HG02642 (cell line): ENCODE measurements around the gene TACC2.

ENCODE experiments used
- ATAC-seq: cut with Tn5 transposase; IDR thresholded peaks from one replicate; pipeline ENCODE4 v1.9.1; 2021; ENCODE audit warnings: mild to moderate bottlenecking; ENCODE audit not compliant: unreplicated experiment, poor library complexity

TACC2 gene

DNA sequence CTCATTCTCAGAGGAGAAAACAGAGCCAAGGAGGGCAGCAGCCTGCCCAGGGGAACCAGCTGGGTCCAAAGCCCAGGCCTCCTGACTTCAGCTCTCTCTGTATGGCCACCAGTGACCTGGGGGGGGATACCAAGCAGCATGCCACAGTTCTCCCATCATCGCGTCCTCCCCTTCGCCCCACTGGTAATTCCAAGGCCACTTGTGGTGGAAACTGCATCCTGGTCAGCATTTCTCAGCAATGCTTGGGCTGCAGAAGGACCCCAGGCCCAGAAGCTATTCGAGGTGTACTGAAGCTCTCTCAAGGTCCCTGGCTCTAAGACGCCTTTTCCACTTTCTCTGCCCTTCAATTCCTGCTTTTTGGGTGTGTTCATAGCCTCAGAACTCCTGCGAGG, 309.2 kb downstream of the TACC2 start:
- no peak for ATAC-seq

DNA sequence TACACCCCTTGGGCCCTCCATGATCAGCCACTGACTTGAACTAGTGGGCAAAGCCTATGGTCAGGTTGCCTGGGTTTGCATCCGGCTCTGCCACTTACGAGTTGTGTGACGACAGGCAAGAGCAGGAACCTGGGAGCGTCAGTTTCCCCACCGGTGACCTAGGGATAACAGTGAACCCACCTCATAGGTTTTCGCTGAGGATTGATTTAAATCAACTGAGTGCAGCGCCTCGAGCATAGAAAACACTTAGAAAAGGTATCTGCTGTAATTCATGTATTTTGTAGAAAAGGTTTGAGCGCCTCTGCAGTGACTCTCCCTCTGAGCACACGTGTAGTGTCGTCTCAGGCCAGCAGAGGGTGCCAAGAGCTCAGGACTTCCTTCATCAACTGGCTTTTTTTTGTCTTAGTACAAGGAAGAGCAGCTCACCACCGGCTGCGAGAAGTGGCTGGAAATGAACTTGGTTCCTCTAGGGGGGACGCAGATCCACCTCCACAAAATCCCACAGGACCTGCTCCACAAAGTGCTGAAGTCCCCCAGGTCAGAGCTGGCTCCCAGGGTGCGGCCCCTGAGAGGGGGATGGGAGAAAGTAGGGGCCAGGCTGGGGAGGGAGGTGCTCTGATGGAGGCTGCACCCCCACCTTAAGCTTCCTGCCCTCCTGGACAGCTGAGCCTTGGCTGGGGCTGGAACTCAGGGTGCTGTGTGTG, 309.8 kb downstream of the TACC2 start:
- peak; percentile 69 for ATAC-seq

DNA sequence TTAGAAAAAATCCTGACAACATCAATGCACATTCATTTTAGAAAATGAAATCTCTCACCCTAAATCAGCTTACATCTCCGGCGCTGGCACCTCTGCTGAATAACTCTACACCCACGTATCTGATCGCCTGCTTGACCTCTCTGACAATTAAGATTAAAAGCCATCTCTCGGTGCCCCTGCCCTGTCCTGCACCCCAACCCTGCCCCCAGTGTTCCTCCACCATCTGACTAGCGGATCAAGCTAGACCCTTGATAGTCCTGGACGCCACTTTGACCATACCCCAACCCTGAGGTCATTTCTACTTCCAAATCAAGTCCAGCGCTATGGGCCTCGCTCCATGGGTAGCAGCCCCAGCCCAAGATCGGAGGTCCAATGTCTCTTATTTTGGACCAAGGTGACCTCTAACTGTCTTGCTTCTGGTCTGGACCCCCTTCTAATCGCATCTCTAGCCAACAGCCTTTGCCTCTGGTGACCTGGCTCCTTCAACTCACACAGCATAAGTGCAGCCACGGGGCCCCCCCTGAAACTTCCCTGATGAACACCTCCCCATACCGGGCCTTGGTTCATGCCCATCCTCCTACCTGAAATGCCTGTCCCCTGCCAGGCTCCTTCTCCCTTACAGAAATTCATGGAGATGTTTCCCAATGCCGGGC, 310.6 kb downstream of the TACC2 start:
- no peak for ATAC-seq

DNA sequence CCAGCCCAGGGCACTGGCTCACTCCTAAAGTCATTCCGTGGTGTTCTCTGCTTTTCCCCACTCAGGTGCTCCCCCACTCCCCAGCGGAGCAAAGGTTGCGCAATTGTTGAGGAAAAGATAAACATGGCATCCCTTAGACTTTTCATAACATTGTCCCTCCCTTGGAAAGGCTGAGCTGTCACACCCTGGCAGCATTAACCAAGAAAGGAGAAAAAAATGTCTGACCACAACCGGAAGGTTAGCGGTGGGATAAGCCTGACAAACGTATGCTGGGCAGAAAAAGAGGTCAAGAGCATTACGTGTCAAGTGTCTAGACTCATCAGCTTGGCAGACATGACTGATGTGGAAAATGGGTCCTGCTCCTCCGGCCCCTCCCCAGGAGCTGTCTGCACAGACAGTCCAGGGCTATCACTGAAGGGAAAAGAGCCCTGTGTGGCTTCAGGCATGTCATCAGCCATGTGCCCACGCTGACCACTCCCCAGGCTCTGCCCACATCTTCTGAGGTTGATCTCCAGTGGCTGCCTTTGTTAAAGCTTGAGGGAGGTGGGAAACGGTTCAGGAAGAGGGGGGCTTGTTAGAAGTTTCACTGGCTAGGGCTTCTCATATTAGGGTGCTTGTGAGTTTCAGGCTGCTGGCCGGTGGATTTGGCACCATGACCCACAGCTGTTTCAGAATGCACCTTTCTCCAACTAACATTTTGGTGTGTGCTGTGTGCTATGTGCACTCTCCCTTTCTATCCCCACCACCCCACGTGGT, 312.3 kb downstream of the TACC2 start:
- ATAC-seq, result no peak

DNA sequence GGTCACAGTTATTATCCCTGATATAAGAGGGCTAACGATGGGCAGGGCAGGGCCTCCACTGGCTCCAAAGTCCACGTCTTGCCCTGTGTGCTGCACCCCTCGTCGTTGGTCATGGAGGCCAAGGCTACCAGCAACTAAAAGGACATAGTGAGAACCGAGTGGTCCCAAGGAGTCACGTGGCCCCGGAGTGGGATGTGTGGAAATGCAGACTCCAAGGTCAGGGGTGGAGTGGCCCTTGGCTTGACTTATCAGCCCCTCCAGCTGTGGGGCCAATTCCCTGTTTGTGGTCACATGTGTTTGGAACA, 312.8 kb downstream of the TACC2 start:
- no peak for ATAC-seq

DNA sequence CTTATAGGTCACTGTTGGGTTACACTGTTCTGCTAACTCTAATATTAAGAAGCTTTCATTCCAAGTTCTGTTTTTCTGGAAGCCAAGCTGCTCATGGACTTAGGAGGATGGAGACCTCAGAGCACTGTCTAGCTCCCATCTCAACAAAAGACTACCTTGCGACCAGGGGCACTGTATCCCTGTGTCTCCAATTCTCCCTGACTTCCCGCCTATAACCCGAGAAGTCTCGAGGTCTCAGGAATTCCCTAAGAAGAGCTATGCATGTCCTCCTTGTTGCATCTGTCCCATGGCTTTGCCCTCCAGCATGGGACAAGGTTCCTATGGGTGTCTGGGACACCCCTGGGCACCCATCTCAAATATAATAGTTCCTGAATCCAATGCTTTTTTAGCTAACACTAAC, 313.4 kb downstream of the TACC2 start:
- ATAC-seq, result no peak

DNA sequence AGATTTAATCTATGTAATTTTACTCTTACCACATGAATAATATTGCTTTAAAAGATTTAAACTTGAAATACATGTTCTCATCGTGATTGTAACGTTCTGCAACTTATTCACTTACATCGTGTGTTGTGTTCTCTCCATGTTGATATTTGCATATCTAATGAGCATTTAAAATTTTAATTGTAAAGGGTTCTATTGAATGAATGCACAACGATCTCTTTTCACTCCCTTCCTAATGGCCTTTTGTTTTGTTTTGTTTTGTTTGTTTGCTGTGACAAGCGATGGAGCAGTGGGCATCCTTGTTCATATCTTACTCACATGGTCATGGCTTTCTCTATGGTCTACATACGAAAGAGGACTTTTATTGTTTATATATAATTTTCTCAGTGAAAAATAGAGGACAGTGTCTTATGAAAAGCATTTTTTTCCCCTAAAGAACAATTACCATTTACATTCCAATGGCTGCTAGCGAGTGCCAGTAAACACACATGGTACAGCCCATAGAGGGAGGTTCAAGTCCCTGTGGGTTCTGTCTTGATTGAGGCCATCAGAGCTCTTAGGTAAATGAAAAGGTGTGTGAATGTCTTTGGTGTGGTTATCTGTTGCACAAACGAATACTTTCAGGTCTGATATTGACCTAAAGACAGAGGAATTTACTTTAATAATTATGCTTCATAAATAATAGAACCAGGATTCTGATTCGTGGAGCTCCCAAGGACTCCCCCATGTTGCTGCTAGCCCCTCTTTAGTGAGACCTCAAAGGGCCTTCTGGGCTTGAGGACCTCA, 314.5 kb downstream of the TACC2 start:
- ATAC-seq, result no peak
